ENCODE data around the gene BOD1L2.

DNA sequence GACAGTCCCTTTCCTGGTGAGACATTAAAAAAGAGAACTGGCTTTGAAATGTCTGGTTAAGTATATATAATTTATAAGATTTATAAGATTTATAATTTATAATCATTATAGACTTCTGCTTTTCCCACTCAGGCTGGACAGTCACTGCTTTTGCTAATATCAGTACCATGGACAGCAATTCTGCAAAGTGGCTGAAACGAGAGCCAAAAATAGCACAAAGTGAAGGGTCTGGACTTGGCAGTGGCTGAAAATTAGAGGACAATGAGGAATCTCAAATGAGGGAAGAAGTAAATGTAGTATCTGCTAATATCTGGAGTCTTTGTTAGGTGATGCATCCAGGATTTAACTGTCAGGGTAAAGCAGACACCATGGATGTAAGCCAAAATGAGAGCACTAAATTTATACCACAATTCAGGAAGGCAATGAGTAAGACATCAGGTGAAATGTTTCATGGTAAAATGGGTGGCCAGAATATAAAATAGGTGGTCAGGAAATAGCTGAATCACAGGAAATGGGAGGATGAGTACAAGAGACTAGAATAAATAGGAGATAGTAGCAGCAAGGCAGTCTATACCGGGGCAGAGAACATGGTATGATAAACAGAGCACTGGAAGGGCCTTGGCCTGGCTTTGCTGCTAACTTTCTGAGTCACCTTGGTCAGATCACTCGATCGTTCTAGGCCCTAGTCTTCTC is 39.6 kb upstream of the BOD1L2 start:
- TF ChIP-seq EP300 (IDR thresholded peaks at IDR 0.05) (no peak), POLR2AphosphoS5 (IDR thresholded peaks at IDR 0.05) (no peak)
- TF ChIP-seq, protein P1, sequence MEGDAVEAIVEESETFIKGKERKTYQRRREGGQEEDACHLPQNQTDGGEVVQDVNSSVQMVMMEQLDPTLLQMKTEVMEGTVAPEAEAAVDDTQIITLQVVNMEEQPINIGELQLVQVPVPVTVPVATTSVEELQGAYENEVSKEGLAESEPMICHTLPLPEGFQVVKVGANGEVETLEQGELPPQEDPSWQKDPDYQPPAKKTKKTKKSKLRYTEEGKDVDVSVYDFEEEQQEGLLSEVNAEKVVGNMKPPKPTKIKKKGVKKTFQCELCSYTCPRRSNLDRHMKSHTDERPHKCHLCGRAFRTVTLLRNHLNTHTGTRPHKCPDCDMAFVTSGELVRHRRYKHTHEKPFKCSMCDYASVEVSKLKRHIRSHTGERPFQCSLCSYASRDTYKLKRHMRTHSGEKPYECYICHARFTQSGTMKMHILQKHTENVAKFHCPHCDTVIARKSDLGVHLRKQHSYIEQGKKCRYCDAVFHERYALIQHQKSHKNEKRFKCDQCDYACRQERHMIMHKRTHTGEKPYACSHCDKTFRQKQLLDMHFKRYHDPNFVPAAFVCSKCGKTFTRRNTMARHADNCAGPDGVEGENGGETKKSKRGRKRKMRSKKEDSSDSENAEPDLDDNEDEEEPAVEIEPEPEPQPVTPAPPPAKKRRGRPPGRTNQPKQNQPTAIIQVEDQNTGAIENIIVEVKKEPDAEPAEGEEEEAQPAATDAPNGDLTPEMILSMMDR (IDR thresholded peaks at IDR 0.05) = no peak
